ENCODE measurements around the gene ELN.
A peak's percentile ranks its signal among the peaks of the same experiment; 100 is the strongest.

The ELN gene

DNA sequence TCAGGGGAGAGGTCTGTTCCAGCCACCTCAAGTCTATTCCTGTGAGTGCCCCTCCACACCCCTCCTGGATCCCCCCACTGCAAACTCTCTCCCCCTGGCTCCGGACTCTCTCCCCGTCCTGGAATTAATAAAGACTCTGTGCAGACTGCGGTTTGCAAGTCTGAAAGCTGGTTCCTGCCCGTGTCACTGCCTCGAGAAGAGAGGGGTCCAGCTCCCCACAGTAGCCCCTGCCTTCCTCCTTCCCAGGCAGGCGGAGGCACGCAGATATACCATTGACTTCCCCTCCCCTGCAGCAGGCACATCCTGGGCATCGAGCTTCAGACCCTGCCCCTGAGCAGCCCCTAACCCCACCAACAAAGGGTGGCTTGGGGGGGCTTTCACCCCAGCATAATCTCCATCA, 2.2 kb upstream of the ELN start:
- no peak for DNase-seq

GRCh38 chr7:74026406-74026902, 1.5 kb upstream of the ELN start:
- DNase-seq = no peak

GRCh38 chr7:74026903-74027682, 880 bp upstream of the ELN start:
- DNase-seq = no peak

DNA sequence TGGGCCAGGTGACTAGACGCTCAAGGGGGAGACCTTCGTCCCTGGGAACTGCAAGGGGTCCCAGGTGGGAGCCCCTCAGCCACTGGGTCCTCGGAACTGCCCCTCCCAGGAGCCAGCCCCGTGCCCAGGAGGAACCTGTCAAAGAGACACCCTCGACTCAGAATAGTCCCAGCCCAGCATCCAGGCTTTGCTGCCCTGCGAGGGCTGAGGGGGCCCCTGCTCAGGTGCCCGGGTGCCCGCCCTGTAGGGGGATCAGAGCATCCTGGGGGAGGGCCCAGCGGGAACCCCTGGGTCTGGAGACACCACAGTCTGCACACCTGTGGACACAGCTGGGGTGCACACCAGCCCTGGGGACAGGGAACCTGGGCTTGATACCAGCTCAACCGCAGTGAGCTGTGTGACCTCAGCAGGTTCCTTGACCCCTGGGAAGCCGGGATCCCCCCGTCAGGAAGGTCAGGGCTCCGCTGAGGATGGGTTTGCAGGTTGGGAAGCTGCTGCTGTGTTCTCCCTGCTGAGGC, 407 bp downstream of the ELN start:
- no peak for DNase-seq

DNA sequence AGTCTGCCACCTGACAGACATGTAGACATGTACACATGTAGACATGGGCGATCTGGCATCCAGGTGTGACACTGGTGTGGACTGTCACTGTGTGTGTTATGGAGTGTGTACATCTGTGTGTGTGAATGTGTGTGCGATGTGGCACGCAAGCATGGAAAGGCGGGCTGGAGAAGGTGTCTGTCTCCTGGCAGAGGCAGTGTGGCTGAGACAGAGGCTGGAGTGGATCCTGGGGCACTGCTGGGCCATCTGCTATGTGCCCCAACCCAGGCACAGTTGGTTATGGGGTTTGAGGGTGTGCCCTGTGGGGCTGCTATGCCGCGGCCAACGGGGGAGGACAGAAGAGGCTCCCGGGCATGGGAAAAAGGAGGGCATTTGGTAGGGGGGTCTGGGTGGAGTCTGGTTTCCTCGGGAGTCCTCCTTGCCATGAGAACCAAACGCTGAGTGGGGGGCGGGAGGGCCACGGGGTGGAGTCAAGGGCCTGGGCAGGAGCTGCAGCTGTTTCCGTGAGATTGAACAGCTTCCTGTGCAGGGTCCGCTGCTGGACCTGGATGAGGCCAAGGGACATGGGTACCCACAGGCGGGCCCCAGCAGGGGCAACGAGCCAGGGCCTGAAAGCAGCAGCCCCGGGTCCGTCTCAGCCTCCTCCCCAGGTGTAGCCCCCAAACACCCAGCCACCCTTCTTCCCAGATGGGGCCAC, 1.3 kb downstream of the ELN start:
- no peak for DNase-seq

- DNase-seq = no peak
These were observed 2.0 kb downstream of the ELN start for GRCh38 chr7:74029991-74030415.

- no peak for DNase-seq
These were observed 2.9 kb downstream of the ELN start for GRCh38 chr7:74030861-74031260.

- DNase-seq = no peak
These were observed 3.6 kb downstream of the ELN start for GRCh38 chr7:74031403-74032190.

GRCh38 chr7:74032191-74032490, 4.2 kb downstream of the ELN start:
- DNase-seq = no peak

DNA sequence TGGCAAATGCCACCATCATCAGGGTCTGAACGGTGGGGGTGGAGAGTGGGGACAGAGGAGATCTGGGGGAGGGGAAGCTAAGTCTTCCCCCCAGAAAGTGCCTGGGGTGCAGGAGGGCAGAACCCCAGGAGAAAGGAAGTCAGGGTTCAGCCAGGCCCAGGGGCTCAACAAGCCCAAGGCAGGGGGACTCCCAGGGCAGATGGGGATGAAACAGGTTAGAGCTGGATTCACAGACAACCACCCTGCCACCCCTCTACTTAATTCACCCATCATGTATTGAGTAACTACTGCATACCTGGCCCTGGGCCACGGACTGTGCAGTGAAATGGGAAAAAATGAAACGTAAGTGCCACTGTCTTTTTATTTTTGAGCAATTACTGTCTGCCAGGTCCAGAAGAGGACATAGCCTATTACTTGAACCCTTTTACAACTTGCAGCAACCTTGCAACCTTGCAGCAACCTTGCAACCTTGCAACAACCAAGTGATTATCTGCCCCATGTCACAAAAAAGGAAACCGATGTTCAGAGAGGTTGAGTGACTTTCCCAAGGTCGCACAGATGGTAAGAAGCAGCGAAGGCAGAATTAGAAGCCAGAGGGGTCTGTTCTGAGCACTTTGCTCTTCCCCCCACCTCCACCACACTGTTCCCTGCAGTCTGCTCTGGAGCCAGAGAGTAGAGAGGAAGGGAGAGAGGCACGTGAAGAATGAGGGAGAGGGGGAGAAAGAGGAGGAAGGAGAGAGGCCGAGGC, 4.8 kb downstream of the ELN start:
- no peak for DNase-seq

DNA sequence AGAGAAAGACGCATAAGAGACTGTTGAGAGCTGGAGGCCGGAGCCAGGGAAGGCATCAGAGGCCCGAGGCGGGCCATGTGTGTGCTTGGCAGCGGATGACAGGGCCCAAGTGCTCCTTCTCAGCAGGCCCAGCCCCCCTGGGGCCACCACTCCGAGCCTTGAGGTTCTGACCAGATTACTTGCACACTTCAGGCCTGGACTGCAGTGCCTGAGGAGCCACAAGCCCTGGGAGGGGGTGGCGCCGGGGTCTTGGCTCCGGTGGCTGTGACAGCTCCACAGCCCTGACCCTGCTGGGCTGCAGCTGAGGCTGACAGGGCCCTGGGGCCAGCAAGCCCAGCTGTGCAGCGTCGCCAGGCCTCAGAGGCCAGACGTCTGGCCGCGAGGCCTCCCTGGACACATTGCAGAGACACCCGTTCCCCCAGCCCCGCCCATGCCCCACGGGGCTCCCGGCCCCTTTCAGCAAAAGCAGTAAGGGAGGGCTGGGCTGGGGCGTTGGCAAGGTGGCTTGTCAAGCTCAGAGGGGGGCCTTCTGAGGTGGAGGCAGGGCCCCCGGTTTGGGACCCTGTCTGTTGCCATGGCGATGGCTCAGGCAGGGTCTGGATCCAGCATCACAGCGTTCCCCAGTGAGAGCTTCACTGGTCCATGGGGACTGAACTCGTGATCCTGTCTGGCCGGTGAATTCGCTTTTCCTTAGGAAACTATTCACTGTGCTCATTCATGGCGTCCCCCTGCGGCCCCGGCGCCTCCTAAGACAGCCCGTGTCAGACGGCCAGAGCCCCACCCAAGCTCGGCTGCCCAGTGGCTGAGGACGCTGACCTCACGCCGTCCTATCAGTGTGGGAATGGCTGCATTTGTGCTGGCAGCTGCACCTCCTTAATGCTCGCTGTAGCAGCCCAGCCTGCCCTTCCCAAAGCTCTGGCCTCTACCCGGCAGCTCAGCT, 5.7 kb downstream of the ELN start:
- DNase-seq = no peak

- no peak for DNase-seq
These were observed 9.6 kb downstream of the ELN start for GRCh38 chr7:74037609-74038008.

DNA sequence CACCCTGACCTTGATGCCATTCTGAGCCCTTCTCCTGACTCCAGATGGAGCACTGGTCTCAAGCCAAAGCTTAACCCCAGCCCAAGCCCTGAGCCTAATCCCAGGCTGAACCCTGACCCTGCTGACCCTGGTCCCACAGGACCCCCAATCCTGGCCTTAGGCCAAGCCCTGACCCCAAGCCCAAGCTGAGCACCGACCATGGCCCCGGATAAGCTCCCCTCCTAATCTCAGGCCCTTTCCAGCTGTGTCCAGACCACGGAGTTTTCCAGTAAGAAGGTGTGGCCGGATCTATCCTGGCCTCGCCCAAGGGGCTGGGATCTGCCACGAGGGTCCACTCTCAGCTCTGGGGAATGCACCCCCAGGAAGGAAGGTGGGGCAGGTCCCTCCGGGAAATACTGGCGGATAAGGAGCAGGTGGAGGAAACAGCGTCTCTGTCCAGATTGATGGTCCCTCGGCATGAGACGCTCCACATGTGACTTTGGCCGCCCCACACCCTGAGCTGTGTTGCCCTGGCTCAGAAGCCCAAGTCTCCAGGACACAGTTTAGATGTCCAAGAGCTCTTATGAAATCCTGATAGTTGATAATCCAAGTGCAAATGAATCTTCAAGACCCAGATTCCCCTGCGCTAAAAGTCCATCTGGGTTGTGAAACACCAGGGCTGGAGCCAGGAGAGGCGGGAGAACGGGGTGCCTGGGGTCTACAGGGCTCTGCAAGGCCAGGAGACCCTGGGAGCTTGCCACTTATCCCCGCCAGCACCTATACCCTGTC, 10.4 kb downstream of the ELN start:
- DNase-seq = no peak

GRCh38 chr7:74039337-74039736, 11.4 kb downstream of the ELN start:
- DNase-seq = peak; percentile 28

DNA sequence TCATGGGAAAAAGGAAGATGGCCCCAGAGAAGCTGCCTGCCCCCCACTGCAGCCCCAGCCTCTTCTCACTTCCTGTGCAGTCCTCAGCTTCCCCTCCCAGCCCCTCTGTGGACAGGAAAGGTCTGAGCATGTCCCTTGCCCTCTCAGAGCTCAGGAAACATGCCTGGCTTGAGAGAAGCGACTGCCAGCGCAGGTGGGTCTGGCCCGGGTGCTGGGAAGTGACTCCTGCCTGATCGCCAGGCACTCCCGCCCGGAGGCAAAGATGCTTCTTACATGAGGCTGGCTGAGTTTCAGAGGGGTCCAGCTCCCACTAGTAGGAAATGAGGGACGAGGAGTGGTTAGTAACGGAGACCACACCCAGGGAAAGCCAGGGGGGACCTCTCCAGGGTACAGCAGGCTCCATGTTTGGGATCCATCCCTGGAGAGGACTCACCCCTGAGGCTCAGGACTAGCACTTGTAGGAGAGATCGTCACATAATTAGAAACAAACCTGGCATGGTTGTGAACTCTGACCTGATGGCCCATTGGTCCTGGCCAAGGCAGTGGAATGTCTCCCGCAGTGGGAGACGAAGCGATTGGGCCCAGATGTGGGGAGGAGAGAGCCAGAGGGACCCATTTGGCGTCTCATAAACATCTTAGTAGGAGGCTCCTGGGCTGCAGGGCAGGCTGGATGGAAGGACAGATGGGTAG, 12.3 kb downstream of the ELN start:
- no peak for DNase-seq

DNA sequence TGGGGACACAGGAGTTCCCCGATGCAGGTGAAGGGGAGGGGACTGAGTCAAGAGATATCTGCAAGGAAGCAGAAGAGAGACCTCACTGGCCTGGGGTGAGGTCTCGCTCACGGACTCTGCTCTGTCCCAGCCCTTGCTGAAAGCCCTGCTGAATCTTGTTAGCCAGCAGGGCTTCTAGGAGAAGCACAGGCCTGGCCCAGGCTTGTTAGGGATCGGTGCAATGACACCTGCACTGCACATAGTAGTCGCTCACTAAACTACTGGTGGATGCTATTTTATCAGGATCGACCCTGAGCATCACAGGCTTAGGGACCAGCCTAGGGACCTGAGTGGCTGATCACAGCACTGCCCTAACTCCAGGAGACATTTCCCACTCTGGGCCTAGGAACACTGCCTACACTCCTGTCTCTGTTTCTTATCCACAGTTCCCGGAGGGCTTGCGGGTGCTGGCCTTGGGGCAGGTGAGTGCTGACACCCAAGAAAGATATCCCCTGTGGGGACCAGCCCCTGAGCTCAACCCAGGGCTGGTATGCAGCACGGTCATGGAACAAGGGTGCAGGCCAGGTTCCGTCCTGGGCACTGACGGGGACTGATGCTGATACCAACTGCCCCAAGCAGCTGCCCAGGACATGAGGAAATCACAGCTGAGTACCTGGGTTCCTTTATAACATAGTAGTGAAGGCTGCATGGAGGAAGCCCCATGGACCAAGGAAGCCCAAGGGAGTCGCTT, 13.0 kb downstream of the ELN start:
- DNase-seq = no peak

DNA sequence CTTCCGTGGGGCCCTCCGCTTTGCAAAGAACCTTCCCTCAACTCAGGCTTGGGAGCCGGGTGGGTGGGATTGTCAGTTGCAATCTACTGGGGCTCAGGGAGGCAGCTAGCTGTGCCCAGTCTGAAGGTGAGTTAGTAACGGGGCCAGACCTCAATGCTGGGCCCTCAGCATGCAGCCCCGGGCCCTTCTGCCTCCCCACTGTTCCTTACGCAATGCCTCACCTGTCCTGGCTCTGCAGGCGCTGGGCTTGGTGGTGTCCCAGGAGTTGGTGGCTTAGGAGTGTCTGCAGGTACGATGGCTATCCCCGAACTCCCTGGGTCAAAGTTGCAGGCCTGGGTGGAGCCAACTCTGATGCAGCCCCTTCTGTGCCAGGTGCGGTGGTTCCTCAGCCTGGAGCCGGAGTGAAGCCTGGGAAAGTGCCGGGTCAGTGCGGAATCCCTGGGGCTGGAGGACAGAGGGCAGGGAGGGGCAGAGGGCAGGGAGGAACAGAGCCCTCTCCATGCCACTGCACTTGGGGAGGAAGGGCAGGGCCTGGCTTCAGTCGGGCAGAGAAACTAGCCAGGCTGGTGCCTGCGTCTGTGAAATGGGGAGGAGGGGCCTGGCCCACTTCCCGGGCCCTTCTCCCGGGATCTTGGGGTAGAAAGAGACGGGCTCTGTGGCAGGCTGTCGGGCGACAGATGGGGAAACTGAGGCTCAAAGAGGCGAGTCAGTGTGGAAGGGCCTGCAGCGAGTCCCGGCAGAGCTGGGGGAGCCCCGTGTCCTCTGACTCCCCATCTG, 15.0 kb downstream of the ELN start:
- no peak for DNase-seq

- peak; percentile 13 for DNase-seq
These were observed 15.6 kb downstream of the ELN start for GRCh38 chr7:74043523-74043951.
